NCI-H2029 (cell line): ENCODE data around the gene KCNQ1.
A peak's percentile ranks its signal among the peaks of the same experiment; 100 is the strongest.

Experiments
- DNase-seq: peaks from one replicate; lab custom pipeline; 2025; lab: John Stamatoyannopoulos, UW

KCNQ1 gene

GRCh38 chr11:2825889-2826678 is 381.3 kb downstream of the KCNQ1 start:
- DNase-seq = no peak

- DNase-seq = no peak
Measured at GRCh38 chr11:2826679-2827056, 381.9 kb downstream of the KCNQ1 start.

- DNase-seq = no peak
Measured at GRCh38 chr11:2827256-2827655, 382.4 kb downstream of the KCNQ1 start.

GRCh38 chr11:2827792-2828191 is 383.0 kb downstream of the KCNQ1 start:
- no peak for DNase-seq

GRCh38 chr11:2828585-2829330 is 383.9 kb downstream of the KCNQ1 start:
- DNase-seq = no peak

- no peak for DNase-seq
Measured at GRCh38 chr11:2830030-2830812, 385.4 kb downstream of the KCNQ1 start.

GRCh38 chr11:2830886-2831285 is 386.1 kb downstream of the KCNQ1 start:
- DNase-seq = no peak

- DNase-seq = no peak
Measured at GRCh38 chr11:2831781-2832532, 387.1 kb downstream of the KCNQ1 start.

- no peak for DNase-seq
Measured at GRCh38 chr11:2832533-2833020, 387.8 kb downstream of the KCNQ1 start.

GRCh38 chr11:2833051-2833715 is 388.4 kb downstream of the KCNQ1 start:
- DNase-seq = no peak

- DNase-seq = no peak
Measured at GRCh38 chr11:2833716-2834502, 389.1 kb downstream of the KCNQ1 start.

- DNase-seq = no peak
Measured at GRCh38 chr11:2834503-2835273, 389.9 kb downstream of the KCNQ1 start.

GRCh38 chr11:2835296-2835695 is 390.5 kb downstream of the KCNQ1 start:
- DNase-seq = no peak

- DNase-seq = no peak
Measured at GRCh38 chr11:2835751-2836150, 390.9 kb downstream of the KCNQ1 start.

GRCh38 chr11:2836315-2837095 is 391.7 kb downstream of the KCNQ1 start:
- no peak for DNase-seq

GRCh38 chr11:2837096-2837601 is 392.3 kb downstream of the KCNQ1 start:
- no peak for DNase-seq

GRCh38 chr11:2837651-2838050 is 392.8 kb downstream of the KCNQ1 start:
- no peak for DNase-seq

GRCh38 chr11:2838091-2838490 is 393.3 kb downstream of the KCNQ1 start:
- DNase-seq = peak; percentile 41
